Upper lobe of right lung (tissue), 1 donor: ENCODE measurements around the gene TMBIM1. TPM values are rescaled to one million over a fixed set of nuclear protein-coding genes. Genes with fewer than 3 reads are reported as not detected.

Experiments
- ATAC-seq: fragments of 200-7000 bp; cut with Tn5 transposase; one replicate; pipeline ENCODE4 v1.9.1; 2020; ENCODE audit warnings: mild to moderate bottlenecking, moderate library complexity
- DNase-seq: peaks from one replicate; pipeline ENCODE4 v3.0.0-alpha.2; 2020
- H3K27ac ChIP-seq: fragments of 200-600 bp; one replicate; pipeline ENCODE4 v1.8.0; 2022
- H3K27me3 ChIP-seq: fragments of 200-600 bp; one replicate; pipeline ENCODE4 v1.8.0; 2022; ENCODE audit warnings: mild to moderate bottlenecking
- H3K36me3 ChIP-seq: fragments of 200-600 bp; one replicate; pipeline ENCODE4 v1.8.0; 2022
- H3K4me1 ChIP-seq: fragments of 200-600 bp; one replicate; pipeline ENCODE4 v1.8.0; 2022
- H3K4me3 ChIP-seq: fragments of 200-600 bp; one replicate; pipeline ENCODE4 v1.8.0; 2022; ENCODE audit warnings: mild to moderate bottlenecking
- H3K9me3 ChIP-seq: fragments of 200-600 bp; one replicate; pipeline ENCODE4 v1.8.0; 2022
- intact Hi-C: fragments of 100-400 bp; cut with DNase I; formaldehyde crosslinking; loops from one replicate; pipeline ENCODE4 v1.11.0; 2022
- total RNA-seq: library from RNA; stranded (reverse); fragmentation: NEBNext Ultra II Directional; extraction: Animal tissue kit (Norgen Biotek cat#: 25700); gene quantifications from one replicate; pipeline ENCODE4 v1.2.1, GENCODE V29; 2021
- TF ChIP-seq, protein P1 (sequence below): fragments of 200-600 bp; IDR thresholded peaks from one replicate; pipeline ENCODE4 v1.8.0; 2022; ENCODE audit warnings: antibody characterized with exemption
- donor health status: DM: no; HTN: yes; CAD: no; lungs with severe emphysema.

The TMBIM1 gene
- total RNA-seq, 1 donor from 2014 or later: 281 TPM

DNA sequence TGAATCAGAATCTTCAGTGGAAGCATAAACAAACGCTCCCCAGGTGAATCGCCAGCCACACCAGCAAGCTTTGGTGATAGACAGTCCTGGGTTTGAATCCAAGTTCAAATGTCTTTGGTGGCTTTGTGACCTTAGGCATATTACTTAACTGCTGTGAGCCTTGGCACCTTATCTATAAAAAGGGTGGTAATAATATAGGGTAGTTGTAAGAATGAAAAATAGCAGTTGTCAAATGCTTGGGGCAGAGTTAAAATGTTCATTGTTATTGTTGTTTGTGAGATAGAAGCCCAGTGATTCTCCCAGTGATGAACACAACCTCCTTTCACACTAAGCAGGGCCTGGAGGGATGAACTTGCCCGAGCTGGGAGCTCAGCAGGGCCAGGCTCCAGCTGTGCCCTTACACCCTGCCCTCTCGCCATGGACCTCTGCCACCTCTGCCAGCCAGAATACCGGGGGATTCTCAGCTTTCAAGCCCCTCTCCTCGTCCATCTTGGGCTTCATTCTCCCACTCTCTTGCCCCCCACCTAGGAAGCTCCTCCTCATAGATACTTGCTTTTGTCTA is 6.1 kb upstream of the TMBIM1 start:
- intact Hi-C loops: loop anchor here (10.0 kb wide), 1 partner anchor 96 kb away; the partner anchor contains the start of gene CTDSP1
- Histone ChIP-seq H3K4me1 (peaks cover 22% of the 10 kb centered on the region), H3K27me3 (no peaks in the 10 kb centered on the region), H3K9me3 (no peaks in the 10 kb centered on the region), H3K36me3 (no peaks in the 10 kb centered on the region), H3K27ac (peak overlapping the region; percentile 63), H3K4me3 (no peak overlapping the region)
- no peak for ATAC-seq
- TF ChIP-seq, protein P1, sequence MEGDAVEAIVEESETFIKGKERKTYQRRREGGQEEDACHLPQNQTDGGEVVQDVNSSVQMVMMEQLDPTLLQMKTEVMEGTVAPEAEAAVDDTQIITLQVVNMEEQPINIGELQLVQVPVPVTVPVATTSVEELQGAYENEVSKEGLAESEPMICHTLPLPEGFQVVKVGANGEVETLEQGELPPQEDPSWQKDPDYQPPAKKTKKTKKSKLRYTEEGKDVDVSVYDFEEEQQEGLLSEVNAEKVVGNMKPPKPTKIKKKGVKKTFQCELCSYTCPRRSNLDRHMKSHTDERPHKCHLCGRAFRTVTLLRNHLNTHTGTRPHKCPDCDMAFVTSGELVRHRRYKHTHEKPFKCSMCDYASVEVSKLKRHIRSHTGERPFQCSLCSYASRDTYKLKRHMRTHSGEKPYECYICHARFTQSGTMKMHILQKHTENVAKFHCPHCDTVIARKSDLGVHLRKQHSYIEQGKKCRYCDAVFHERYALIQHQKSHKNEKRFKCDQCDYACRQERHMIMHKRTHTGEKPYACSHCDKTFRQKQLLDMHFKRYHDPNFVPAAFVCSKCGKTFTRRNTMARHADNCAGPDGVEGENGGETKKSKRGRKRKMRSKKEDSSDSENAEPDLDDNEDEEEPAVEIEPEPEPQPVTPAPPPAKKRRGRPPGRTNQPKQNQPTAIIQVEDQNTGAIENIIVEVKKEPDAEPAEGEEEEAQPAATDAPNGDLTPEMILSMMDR: no peak
- DNase-seq: no peak

DNA sequence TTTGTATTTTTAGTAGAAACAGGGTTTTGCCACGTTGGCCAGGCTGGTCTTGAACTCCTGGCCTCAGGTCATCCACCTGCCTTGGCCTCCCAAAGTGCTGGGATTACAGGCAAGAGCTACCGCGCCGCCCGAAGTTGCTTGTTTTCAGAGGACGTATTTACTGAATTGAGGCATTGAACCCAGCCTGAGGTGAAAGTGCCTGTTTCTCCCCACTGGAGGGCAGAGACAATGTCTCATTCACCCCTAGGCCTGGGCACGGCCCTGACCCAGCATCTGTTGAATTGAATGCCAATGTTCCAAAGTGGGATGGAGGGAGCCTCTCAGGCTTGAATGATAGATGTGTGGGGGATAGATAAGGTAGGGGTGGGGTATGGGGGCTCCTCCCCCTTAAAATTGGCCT is 4.5 kb upstream of the TMBIM1 start:
- no peaks in the 10 kb centered on the region for H3K9me3 ChIP-seq
- DNase-seq: no peak
- intact Hi-C loops: loop anchor here (10.0 kb wide), 1 partner anchor 98 kb away; the partner anchor contains the start of gene CTDSP1
- no peak overlapping the region for H3K4me3 ChIP-seq
- H3K27me3 ChIP-seq: no peaks in the 10 kb centered on the region
- TF ChIP-seq, protein P1: no peak
- no peaks in the 10 kb centered on the region for H3K36me3 ChIP-seq
- peak overlapping the region; percentile 63 for H3K27ac ChIP-seq
- no peak for ATAC-seq
- peaks cover 31% of the 10 kb centered on the region for H3K4me1 ChIP-seq

DNA sequence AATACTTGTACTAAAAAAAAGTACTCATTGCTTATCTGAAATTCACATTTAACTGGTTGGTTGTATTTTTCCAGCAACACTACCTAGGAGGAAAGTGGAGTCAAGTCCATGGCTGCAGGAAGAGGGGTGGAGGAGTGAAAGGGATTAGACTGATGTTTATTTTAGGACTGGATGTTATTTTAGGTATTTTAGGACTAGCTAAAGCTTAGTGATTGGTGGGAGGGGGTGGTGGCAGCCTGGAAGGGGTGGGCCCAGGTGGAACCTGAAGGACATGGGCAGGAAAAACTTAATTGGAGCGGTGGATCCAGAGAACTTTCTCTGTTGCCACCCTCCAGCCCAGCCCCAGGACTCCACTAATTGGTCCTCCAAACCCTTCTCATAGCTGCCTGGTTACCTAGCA is 3.9 kb upstream of the TMBIM1 start:
- intact Hi-C loops: loop anchor here (10.0 kb wide), 1 partner anchor 99 kb away; the partner anchor contains the start of gene CTDSP1
- TF ChIP-seq, protein P1: no peak
- DNase-seq (no peak), ATAC-seq (no peak)
- Histone ChIP-seq H3K27me3 (no peaks in the 10 kb centered on the region), H3K4me1 (peaks cover 33% of the 10 kb centered on the region), H3K9me3 (no peaks in the 10 kb centered on the region), H3K4me3 (no peak overlapping the region), H3K36me3 (no peaks in the 10 kb centered on the region), H3K27ac (no peak overlapping the region)

DNA sequence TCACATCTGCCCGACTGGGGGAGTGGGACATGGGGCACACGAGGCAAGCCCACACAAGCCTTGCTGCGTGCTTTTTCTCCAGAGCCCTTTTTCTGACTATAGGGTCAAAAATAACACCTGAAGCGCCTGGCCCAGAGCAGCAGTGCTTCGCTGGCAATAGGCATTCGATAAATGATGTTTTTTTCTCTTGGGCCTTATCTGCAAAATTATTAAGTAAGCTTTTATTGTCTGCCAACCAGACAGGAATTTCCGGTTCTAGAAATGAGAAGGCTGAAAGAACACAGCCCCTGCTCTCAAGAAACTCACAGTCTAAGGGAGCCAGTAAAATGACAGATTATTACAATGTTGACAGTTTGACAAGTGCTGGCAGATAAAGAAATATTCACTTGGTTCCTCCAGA is 2.7 kb upstream of the TMBIM1 start:
- no peak for ATAC-seq
- peaks cover 45% of the 10 kb centered on the region for H3K4me1 ChIP-seq

DNA sequence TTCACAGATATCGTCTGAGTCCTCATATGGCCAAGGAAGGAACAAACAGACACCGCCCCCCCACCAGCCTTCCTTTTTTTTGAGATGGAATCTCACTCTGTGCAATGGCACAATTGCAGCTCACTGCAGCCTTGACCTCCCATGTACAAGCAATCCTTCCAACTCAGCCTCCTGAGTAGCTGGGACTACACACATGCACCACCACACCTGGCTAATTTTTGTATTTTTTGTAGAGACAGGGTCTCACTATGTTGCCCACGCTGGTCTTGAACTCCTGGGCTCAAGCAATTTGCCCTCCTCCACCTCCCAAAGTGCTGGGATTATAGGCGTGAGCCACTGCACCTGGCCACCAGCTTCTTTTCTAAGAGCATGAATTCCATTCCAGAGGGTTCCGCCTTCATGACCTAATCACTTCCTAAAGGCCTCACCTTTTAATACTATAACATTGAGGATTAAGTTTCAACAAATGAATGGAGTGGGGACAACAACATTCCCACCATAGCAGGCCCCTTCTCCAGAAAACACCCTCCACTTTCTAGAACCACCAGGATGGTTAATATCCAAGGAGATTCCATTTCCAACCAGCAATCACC is 2.2 kb upstream of the TMBIM1 start:
- Histone ChIP-seq H3K27me3 (no peaks in the 10 kb centered on the region), H3K9me3 (no peaks in the 10 kb centered on the region), H3K4me1 (peaks cover 50% of the 10 kb centered on the region), H3K27ac (peak overlapping the region; percentile 74), H3K36me3 (no peaks in the 10 kb centered on the region), H3K4me3 (no peak overlapping the region)
- no peak for ATAC-seq
- TF ChIP-seq, protein P1: no peak
- DNase-seq: no peak
- intact Hi-C loops: loop anchor here (10.0 kb wide), 1 partner anchor 100 kb away; the partner anchor contains the start of gene CTDSP1

More for the DNA sequence above, 2.7 kb upstream of the TMBIM1 start:
- intact Hi-C loops: loop anchor here (10.0 kb wide), 1 partner anchor 100 kb away; the partner anchor contains the start of gene CTDSP1
- Histone ChIP-seq H3K36me3 (no peaks in the 10 kb centered on the region), H3K27ac (peak overlapping the region; percentile 74), H3K27me3 (no peaks in the 10 kb centered on the region), H3K9me3 (no peaks in the 10 kb centered on the region), H3K4me3 (no peak overlapping the region)
- DNase-seq: no peak
- TF ChIP-seq, protein P1: no peak
